Measurements from ENCODE around the gene RIPPLY1. TPM values are rescaled to one million over a fixed set of nuclear protein-coding genes. Genes with fewer than 3 reads are reported as not detected.
"Not testable (repeated sequence)": the region's sequence is repeated elsewhere in the genome, so short reads cannot be mapped to it uniquely, and the experiment has no call there.

RIPPLY1 gene
- total RNA-seq, 1 experiment from 2014 or later: not detected

DNA sequence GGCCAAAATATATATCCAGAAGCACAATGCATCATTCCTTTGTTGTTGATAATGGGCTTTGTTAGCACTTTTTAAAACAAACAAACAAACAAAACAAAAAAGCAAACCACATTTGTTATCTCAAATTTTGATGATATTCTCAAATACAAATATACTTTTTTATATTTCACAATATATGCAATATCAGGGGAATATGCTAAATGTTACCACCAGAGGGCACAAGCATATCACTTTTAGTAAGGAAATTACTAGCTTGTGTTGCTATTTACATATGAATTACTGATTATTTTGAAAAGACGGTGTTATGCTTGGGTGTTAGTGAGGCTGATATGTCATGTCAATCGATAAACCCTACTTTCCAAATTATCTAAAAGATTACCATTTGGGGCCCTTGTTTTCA lies 29.1 kb downstream of the RIPPLY1 start:
- Histone ChIP-seq H3K4me3 (ENCODE audit: low read depth, low read length) (no peak overlapping the region), H3K27me3 (replicated peaks; ENCODE audit: control insufficient read depth, insufficient read depth, low read length) (no peaks in the 10 kb centered on the region), H3K36me3 (ENCODE audit: control insufficient read depth, insufficient read depth, low read length) (no peaks in the 10 kb centered on the region), H3K4me1 (no peaks in the 10 kb centered on the region), H3K9me3 (no peaks in the 10 kb centered on the region)
- intact Hi-C loops (cut with micrococcal nuclease; ENCODE audit: unreplicated experiment): loop anchor here (10.0 kb wide), 1 partner anchor 389 kb away; no protein-coding TSS in a partner anchor
- no peak for DNase-seq
- TF ChIP-seq CTCF (IDR thresholded peaks at IDR 0.05; ENCODE audit: insufficient read depth in 1 of 2, low read depth in 1 of 2, low read length in 1 of 2, severe bottlenecking in 1 of 2, unreplicated experiment in 1 of 2): peak in 1 of 2 experiments; percentile 31
- Mint-ChIP-seq H3K27ac (ENCODE audit: unreplicated experiment) (no peak overlapping the region), H3K27me3 (ENCODE audit: insufficient read depth, unreplicated experiment) (no peaks in the 10 kb centered on the region), H3K4me3 (ENCODE audit: unreplicated experiment) (no peak overlapping the region), H3K9me3 (ENCODE audit: unreplicated experiment) (no peaks in the 10 kb centered on the region), H3K4me1 (ENCODE audit: low read depth, unreplicated experiment) (no peaks in the 10 kb centered on the region), H3K36me3 (ENCODE audit: insufficient read depth, unreplicated experiment) (no peaks in the 10 kb centered on the region)
- CTCF ChIA-PET: interaction anchor here (1.0 to 1.3 kb wide), 4 partner anchors 11 to 86 kb away, joined by 3 to 5 read pairs (median 3); no protein-coding TSS in a partner anchor
- POLR2A ChIA-PET: no interaction called here
- BruUV-seq (replicated peaks): no TSS peak

DNA sequence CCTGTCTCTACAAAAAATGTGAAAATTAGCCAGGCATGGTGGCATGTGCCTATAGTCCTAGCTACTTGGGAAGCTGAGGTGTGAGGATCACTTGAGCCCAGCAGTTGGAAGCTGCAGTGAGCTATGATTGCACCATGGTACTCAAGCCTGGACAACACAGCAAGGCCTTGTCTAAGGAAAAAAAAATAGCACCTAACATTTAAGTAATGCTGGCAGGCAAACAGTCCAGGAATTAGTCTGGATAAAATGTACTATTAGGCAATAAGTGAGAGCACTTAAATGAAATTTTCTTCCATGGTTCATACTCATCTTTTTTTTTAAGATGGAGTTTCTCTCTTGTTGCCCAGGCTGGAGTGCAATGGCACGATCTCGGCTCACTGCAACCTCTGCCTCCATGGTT lies 30.3 kb downstream of the RIPPLY1 start:
- H3K27ac Mint-ChIP-seq (ENCODE audit: unreplicated experiment); DNase-seq; H3K4me1 ChIP-seq; H3K9me3 Mint-ChIP-seq (ENCODE audit: unreplicated experiment); H3K27me3 Mint-ChIP-seq (ENCODE audit: insufficient read depth, unreplicated experiment); H3K4me3 Mint-ChIP-seq (ENCODE audit: unreplicated experiment); H3K4me1 Mint-ChIP-seq (ENCODE audit: low read depth, unreplicated experiment); BruUV-seq (replicated peaks); H3K9me3 ChIP-seq; H3K36me3 Mint-ChIP-seq (ENCODE audit: insufficient read depth, unreplicated experiment); H3K27me3 ChIP-seq (replicated peaks; ENCODE audit: control insufficient read depth, insufficient read depth, low read length); POLR2A ChIA-PET; H3K36me3 ChIP-seq (ENCODE audit: control insufficient read depth, insufficient read depth, low read length); H3K4me3 ChIP-seq (ENCODE audit: low read depth, low read length): not testable (repeated sequence)
- intact Hi-C loops (cut with micrococcal nuclease; ENCODE audit: unreplicated experiment): loop anchor here (10.0 kb wide), 1 partner anchor 388 kb away; no protein-coding TSS in a partner anchor
- CTCF ChIA-PET: interaction anchor here (1.3 kb wide), 1 partner anchor 20 kb away, joined by 3 read pairs; no protein-coding TSS in a partner anchor

DNA sequence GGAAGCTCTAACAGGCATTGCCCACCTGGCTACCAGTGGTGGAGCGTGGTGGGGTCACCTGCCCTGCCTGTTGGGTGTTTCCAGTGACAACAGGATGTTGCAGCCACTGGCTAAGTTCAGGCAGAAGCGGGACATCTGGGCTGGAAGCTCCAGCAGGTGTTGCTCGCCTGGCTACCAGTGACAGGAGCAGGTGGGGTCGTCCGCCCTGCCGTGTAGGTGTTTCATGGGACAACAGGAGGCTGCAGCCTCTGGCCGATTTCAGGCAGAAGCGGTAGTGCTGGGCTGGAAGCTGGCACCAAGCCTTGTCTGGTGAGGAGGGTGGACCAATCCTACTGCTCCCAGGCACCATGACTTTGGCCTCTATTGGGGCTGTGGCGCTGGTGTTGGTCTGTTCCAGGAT lies 39.4 kb downstream of the RIPPLY1 start:
- no peaks in the 10 kb centered on the region for H3K4me1 Mint-ChIP-seq (ENCODE audit: low read depth, unreplicated experiment)
- Histone ChIP-seq H3K36me3 (ENCODE audit: control insufficient read depth, insufficient read depth, low read length) (no peaks in the 10 kb centered on the region; the same call in 1 of the 2 replicates), H3K9me3 (no peaks in the 10 kb centered on the region), H3K4me1 (no peaks in the 10 kb centered on the region), H3K4me3 (ENCODE audit: low read depth, low read length) (no peak overlapping the region), H3K27me3 (replicated peaks; ENCODE audit: control insufficient read depth, insufficient read depth, low read length) (no peaks in the 10 kb centered on the region)
- no peak for TF ChIP-seq CTCF (IDR thresholded peaks at IDR 0.05; ENCODE audit: insufficient read depth in 1 of 2, low read depth in 1 of 2, low read length in 1 of 2, severe bottlenecking in 1 of 2, unreplicated experiment in 1 of 2)
- no peaks in the 10 kb centered on the region for H3K27me3 Mint-ChIP-seq (ENCODE audit: insufficient read depth, unreplicated experiment)
- ChIA-PET POLR2A (no interaction called here), CTCF (interaction anchor here (0.7 to 1.0 kb wide), 2 partner anchors 10 to 381 kb away, joined by 3 to 13 read pairs; no protein-coding TSS in a partner anchor)
- intact Hi-C loops (cut with micrococcal nuclease; ENCODE audit: unreplicated experiment): no loop called here
- peaks cover 10% of the 10 kb centered on the region for H3K9me3 Mint-ChIP-seq (ENCODE audit: unreplicated experiment)
- peak in 1 of 2 experiments; percentile 17 for DNase-seq
- no peak overlapping the region for H3K4me3 Mint-ChIP-seq (ENCODE audit: unreplicated experiment)
- BruUV-seq (replicated peaks): no TSS peak
- H3K27ac Mint-ChIP-seq (ENCODE audit: unreplicated experiment): no peak overlapping the region
- no peaks in the 10 kb centered on the region for H3K36me3 Mint-ChIP-seq (ENCODE audit: insufficient read depth, unreplicated experiment)
